Mesenchymal stem cell (in vitro differentiated cells and primary cell): Measurements from ENCODE around the gene FLRT3.

ENCODE experiments used
- DNase-seq: peaks from one replicate; pipeline ENCODE4 v3.0.0-alpha.2; 2013
- H2AFZ ChIP-seq: one replicate; pipeline ENCODE4 v1.6.1; 2013; ENCODE audit warnings: low read depth, mild to moderate bottlenecking, control low read depth, inconsistent platforms, low read length, moderate library complexity
- H2AK5ac ChIP-seq: 2 replicates; pipeline ENCODE4 v1.6.1; 2013; ENCODE audit warnings: low read length, moderate library complexity, mild to moderate bottlenecking, inconsistent platforms; ENCODE audit not compliant: severe bottlenecking
- H2BK120ac ChIP-seq: one replicate; pipeline ENCODE4 v1.6.1; 2013; ENCODE audit warnings: low read depth, mild to moderate bottlenecking, inconsistent platforms, low read length, moderate library complexity
- H2BK12ac ChIP-seq, 2 experiments: one replicate each; pipeline ENCODE4 v1.6.1; 2013; ENCODE audit warnings: inconsistent platforms in 2 of 2, low read length in 2 of 2, mild to moderate bottlenecking in 2 of 2, moderate library complexity in 2 of 2, control low read depth in 1 of 2
- H2BK15ac ChIP-seq: one replicate; pipeline ENCODE4 v1.6.1; 2013; ENCODE audit warnings: mild to moderate bottlenecking, low read depth, inconsistent platforms; ENCODE audit not compliant: poor library complexity, severe bottlenecking
- H2BK5ac ChIP-seq: 2 replicates; pipeline ENCODE4 v1.6.1; 2013; ENCODE audit warnings: low read depth, mild to moderate bottlenecking, low read length, control low read depth, inconsistent platforms; ENCODE audit not compliant: poor library complexity, severe bottlenecking
- H3K14ac ChIP-seq, 2 experiments: one replicate each; pipeline ENCODE4 v1.6.1; 2013; ENCODE audit warnings: inconsistent platforms in 2 of 2, low read length in 2 of 2, control low read depth in 1 of 2, mild to moderate bottlenecking in 1 of 2, moderate library complexity in 1 of 2
- H3K18ac ChIP-seq, 2 experiments: one replicate each; pipeline ENCODE4 v1.6.1; 2013; ENCODE audit warnings: inconsistent platforms in 2 of 2, low read length in 2 of 2, control low read depth in 1 of 2, low read depth in 1 of 2, mild to moderate bottlenecking in 1 of 2
- H3K23ac ChIP-seq, 2 experiments: one replicate each; pipeline ENCODE4 v1.6.1; 2013; ENCODE audit warnings: inconsistent platforms in 2 of 2, low read length in 2 of 2, mild to moderate bottlenecking in 2 of 2, moderate library complexity in 2 of 2, control low read depth in 1 of 2
- H3K27ac ChIP-seq: 2 replicates; pipeline ENCODE4 v1.5.1; 2013; ENCODE audit warnings: mild to moderate bottlenecking, moderate library complexity, low read length, control low read depth, inconsistent platforms; ENCODE audit not compliant: poor library complexity, severe bottlenecking
- H3K27me3 ChIP-seq, 2 experiments: 2 replicates each; pipeline versions ENCODE4 v1.6.1 to v1.7.0; 2013; ENCODE audit warnings: low read length in 2 of 2, mild to moderate bottlenecking in 2 of 2, moderate library complexity in 2 of 2, control low read depth in 1 of 2, inconsistent platforms in 1 of 2; ENCODE audit not compliant: control insufficient read depth in 1 of 2, insufficient read depth in 1 of 2
- H3K36me3 ChIP-seq, 2 experiments: 2 replicates each; pipeline versions ENCODE4 v1.6.1 to v1.7.0; 2013; ENCODE audit warnings: low read length in 2 of 2, control low read depth in 1 of 2, inconsistent platforms in 1 of 2, low read depth in 1 of 2, mild to moderate bottlenecking in 1 of 2; ENCODE audit not compliant: insufficient read depth in 2 of 2, control insufficient read depth in 1 of 2
- H3K4ac ChIP-seq, 2 experiments: one replicate each; pipeline ENCODE4 v1.6.1; 2013; ENCODE audit warnings: inconsistent platforms in 2 of 2, low read length in 2 of 2, mild to moderate bottlenecking in 2 of 2, moderate library complexity in 2 of 2, control low read depth in 1 of 2, low read depth in 1 of 2
- H3K4me1 ChIP-seq: 2 replicates; pipeline ENCODE4 v1.6.1; 2013; ENCODE audit warnings: low read depth, low read length, control low read depth; ENCODE audit not compliant: control insufficient read depth, insufficient read depth
- H3K4me2 ChIP-seq: 2 replicates; pipeline ENCODE4 v1.6.1; 2013; ENCODE audit warnings: low read length, mild to moderate bottlenecking, inconsistent platforms; ENCODE audit not compliant: poor library complexity, severe bottlenecking
- H3K4me3 ChIP-seq, 2 experiments: 2 replicates each; pipeline versions ENCODE4 v1.5.1 to v1.7.0; 2013; ENCODE audit warnings: low read length in 2 of 2, mild to moderate bottlenecking in 2 of 2, control low read depth in 1 of 2, low read depth in 1 of 2; ENCODE audit not compliant: insufficient read depth in 1 of 2
- H3K79me1 ChIP-seq: replicated peaks from 2 replicates; pipeline ENCODE4 v1.6.1; 2013; ENCODE audit warnings: mild to moderate bottlenecking, control low read depth, low read length, inconsistent platforms; ENCODE audit not compliant: poor library complexity, severe bottlenecking
- H3K9ac ChIP-seq: 2 replicates; pipeline ENCODE4 v1.7.0; 2013; ENCODE audit warnings: mild to moderate bottlenecking, low read length, moderate library complexity
- H3K9me3 ChIP-seq: 2 replicates; pipeline ENCODE4 v1.7.0; 2013; ENCODE audit warnings: mild to moderate bottlenecking, low read length; ENCODE audit not compliant: control insufficient read depth
- H4K8ac ChIP-seq: one replicate; pipeline ENCODE4 v1.6.1; 2013; ENCODE audit warnings: inconsistent platforms, mild to moderate bottlenecking, low read length, moderate library complexity
- H4K91ac ChIP-seq: one replicate; pipeline ENCODE4 v1.6.1; 2013; ENCODE audit warnings: mild to moderate bottlenecking, low read length, inconsistent platforms
- WGBS: methylation state at CpG from one replicate; pipeline ENCODE4 v1.1.7; 2013; ENCODE audit warnings: mixed read lengths; 5-methylcytosine and 5-hydroxymethylcytosine counted together

The FLRT3 gene

GRCh38 chr20:14331646-14332045 is 5.8 kb downstream of the FLRT3 start:
- Histone ChIP-seq H2AK5ac (no peak overlapping the region), H3K36me3 (peaks cover 0 to 3% of the 10 kb centered on the region in 2 experiments), H3K4me1 (no peaks in the 10 kb centered on the region), H3K23ac (no peak overlapping the region), H3K27me3 (no peaks in the 10 kb centered on the region), H2BK120ac (no peak overlapping the region), H3K27ac (no peak overlapping the region), H4K91ac (no peak overlapping the region), H3K9ac (no peak overlapping the region), H2BK15ac (no peak overlapping the region), H3K4ac (no peak overlapping the region), H2AFZ (no peak overlapping the region), H3K9me3 (no peaks in the 10 kb centered on the region), H3K4me2 (no peak overlapping the region), H2BK5ac (no peak overlapping the region), H4K8ac (no peak overlapping the region), H3K18ac (no peak overlapping the region), H3K4me3 (no peak overlapping the region), H2BK12ac (no peak overlapping the region), H3K79me1 (peaks cover 1% of the 10 kb centered on the region), H3K14ac (no peak overlapping the region)
- no peak for DNase-seq
- 96% methylated on average over 5 of the region's 6 CpGs for WGBS

GRCh38 chr20:14319704-14320103 is 17.7 kb downstream of the FLRT3 start:
- H3K4me2 ChIP-seq: no peak overlapping the region
- no peak overlapping the region for H3K18ac ChIP-seq
- H2BK12ac ChIP-seq: no peak overlapping the region

GRCh38 chr20:14313341-14314020 is 23.9 kb downstream of the FLRT3 start:
- Histone ChIP-seq H3K4me1 (no peaks in the 10 kb centered on the region), H3K4me3 (no peak overlapping the region), H2AFZ (no peak overlapping the region), H3K23ac (no peak overlapping the region), H2BK12ac (no peak overlapping the region), H3K18ac (no peak overlapping the region), H2BK15ac (no peak overlapping the region), H3K4ac (no peak overlapping the region), H4K91ac (no peak overlapping the region), H3K4me2 (no peak overlapping the region), H2BK5ac (no peak overlapping the region), H3K79me1 (no peaks in the 10 kb centered on the region), H3K14ac (no peak overlapping the region), H3K27me3 (no peaks in the 10 kb centered on the region), H3K27ac (no peak overlapping the region), H3K9ac (no peak overlapping the region), H3K36me3 (no peaks in the 10 kb centered on the region), H2AK5ac (no peak overlapping the region), H4K8ac (no peak overlapping the region), H2BK120ac (no peak overlapping the region), H3K9me3 (no peaks in the 10 kb centered on the region)
- 57% methylated on average over 1 of the region's 2 CpGs for WGBS
- DNase-seq: no peak

More at GRCh38 chr20:14319704-14320103, 17.7 kb downstream of the FLRT3 start:
- WGBS: 50% methylated on average over 1 of the region's 1 CpG
- Histone ChIP-seq H2BK120ac (no peak overlapping the region), H3K27me3 (no peaks in the 10 kb centered on the region), H3K9ac (no peak overlapping the region), H3K36me3 (no peaks in the 10 kb centered on the region), H3K23ac (no peak overlapping the region), H3K79me1 (no peaks in the 10 kb centered on the region), H2AFZ (no peak overlapping the region), H2BK5ac (no peak overlapping the region), H2AK5ac (no peak overlapping the region), H2BK15ac (no peak overlapping the region), H3K4me1 (no peaks in the 10 kb centered on the region), H3K9me3 (no peaks in the 10 kb centered on the region), H3K4ac (no peak overlapping the region), H3K14ac (no peak overlapping the region), H3K27ac (no peak overlapping the region), H4K8ac (no peak overlapping the region), H3K4me3 (no peak overlapping the region), H4K91ac (no peak overlapping the region)
- DNase-seq: no peak

GRCh38 chr20:14312001-14312400 is 25.4 kb downstream of the FLRT3 start:
- no peak overlapping the region for H3K23ac ChIP-seq
- H3K9me3 ChIP-seq: no peaks in the 10 kb centered on the region
- H2BK5ac ChIP-seq: no peak overlapping the region
- H3K27ac ChIP-seq: no peak overlapping the region
- no peak overlapping the region for H2BK15ac ChIP-seq
- no peaks in the 10 kb centered on the region for H3K36me3 ChIP-seq
- no peak overlapping the region for H2AFZ ChIP-seq
- no peaks in the 10 kb centered on the region for H3K79me1 ChIP-seq
- no peak overlapping the region for H4K8ac ChIP-seq
- no peak overlapping the region for H3K14ac ChIP-seq
- no peak overlapping the region for H4K91ac ChIP-seq
- no peak overlapping the region for H3K4me2 ChIP-seq
- no peaks in the 10 kb centered on the region for H3K4me1 ChIP-seq
- no peak overlapping the region for H3K4me3 ChIP-seq
- H2BK120ac ChIP-seq: no peak overlapping the region
- no peak overlapping the region for H3K9ac ChIP-seq
- DNase-seq: no peak
- H3K27me3 ChIP-seq: no peaks in the 10 kb centered on the region
- 100% methylated on average over 1 of the region's 2 CpGs for WGBS
- H2BK12ac ChIP-seq: no peak overlapping the region
- no peak overlapping the region for H3K4ac ChIP-seq
- no peak overlapping the region for H2AK5ac ChIP-seq
- no peak overlapping the region for H3K18ac ChIP-seq
